Measurements from ENCODE around the gene C10orf105.

DNA sequence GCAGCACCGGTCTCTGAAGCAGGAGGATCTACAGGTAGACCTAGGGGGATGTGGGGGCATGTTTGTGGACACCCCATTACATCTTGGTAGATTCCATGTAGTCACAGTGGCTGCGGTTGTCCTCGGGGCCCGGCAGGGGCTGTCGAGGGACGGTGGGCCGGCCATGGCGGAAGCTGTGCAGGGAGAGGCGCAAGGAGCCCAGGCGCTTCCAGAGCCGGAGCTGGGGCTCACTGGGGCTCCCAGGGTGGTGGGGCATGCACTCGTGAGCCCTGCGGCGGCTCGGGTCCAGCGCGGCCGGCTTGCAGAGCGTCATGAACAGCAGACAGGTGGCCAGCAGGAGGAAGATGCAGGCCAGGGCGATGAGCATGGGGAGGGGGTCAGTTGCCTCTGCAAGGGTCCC is 3.7 kb downstream of the C10orf105 start:
- TF ChIP-seq GZF1 (CRISPR knock-in tag; IDR thresholded peaks at IDR 0.05) (no peak), EP300 (IDR thresholded peaks at IDR 0.05; ENCODE audit: low read depth in 2 of 2, low read length in 2 of 2) (no peak), EP300 (CRISPR knock-in tag; IDR thresholded peaks at IDR 0.05; ENCODE audit: borderline replicate concordance) (no peak), FOXJ3 (CRISPR knock-in tag; IDR thresholded peaks at IDR 0.05; ENCODE audit: borderline replicate concordance) (no peak), SP2 (CRISPR knock-in tag; IDR thresholded peaks at IDR 0.05) (no peak), TOE1 (CRISPR knock-in tag; IDR thresholded peaks at IDR 0.05) (no peak), ZZZ3 (CRISPR knock-in tag; IDR thresholded peaks at IDR 0.05; ENCODE audit: borderline replicate concordance) (no peak)
- TF ChIP-seq, protein P1, sequence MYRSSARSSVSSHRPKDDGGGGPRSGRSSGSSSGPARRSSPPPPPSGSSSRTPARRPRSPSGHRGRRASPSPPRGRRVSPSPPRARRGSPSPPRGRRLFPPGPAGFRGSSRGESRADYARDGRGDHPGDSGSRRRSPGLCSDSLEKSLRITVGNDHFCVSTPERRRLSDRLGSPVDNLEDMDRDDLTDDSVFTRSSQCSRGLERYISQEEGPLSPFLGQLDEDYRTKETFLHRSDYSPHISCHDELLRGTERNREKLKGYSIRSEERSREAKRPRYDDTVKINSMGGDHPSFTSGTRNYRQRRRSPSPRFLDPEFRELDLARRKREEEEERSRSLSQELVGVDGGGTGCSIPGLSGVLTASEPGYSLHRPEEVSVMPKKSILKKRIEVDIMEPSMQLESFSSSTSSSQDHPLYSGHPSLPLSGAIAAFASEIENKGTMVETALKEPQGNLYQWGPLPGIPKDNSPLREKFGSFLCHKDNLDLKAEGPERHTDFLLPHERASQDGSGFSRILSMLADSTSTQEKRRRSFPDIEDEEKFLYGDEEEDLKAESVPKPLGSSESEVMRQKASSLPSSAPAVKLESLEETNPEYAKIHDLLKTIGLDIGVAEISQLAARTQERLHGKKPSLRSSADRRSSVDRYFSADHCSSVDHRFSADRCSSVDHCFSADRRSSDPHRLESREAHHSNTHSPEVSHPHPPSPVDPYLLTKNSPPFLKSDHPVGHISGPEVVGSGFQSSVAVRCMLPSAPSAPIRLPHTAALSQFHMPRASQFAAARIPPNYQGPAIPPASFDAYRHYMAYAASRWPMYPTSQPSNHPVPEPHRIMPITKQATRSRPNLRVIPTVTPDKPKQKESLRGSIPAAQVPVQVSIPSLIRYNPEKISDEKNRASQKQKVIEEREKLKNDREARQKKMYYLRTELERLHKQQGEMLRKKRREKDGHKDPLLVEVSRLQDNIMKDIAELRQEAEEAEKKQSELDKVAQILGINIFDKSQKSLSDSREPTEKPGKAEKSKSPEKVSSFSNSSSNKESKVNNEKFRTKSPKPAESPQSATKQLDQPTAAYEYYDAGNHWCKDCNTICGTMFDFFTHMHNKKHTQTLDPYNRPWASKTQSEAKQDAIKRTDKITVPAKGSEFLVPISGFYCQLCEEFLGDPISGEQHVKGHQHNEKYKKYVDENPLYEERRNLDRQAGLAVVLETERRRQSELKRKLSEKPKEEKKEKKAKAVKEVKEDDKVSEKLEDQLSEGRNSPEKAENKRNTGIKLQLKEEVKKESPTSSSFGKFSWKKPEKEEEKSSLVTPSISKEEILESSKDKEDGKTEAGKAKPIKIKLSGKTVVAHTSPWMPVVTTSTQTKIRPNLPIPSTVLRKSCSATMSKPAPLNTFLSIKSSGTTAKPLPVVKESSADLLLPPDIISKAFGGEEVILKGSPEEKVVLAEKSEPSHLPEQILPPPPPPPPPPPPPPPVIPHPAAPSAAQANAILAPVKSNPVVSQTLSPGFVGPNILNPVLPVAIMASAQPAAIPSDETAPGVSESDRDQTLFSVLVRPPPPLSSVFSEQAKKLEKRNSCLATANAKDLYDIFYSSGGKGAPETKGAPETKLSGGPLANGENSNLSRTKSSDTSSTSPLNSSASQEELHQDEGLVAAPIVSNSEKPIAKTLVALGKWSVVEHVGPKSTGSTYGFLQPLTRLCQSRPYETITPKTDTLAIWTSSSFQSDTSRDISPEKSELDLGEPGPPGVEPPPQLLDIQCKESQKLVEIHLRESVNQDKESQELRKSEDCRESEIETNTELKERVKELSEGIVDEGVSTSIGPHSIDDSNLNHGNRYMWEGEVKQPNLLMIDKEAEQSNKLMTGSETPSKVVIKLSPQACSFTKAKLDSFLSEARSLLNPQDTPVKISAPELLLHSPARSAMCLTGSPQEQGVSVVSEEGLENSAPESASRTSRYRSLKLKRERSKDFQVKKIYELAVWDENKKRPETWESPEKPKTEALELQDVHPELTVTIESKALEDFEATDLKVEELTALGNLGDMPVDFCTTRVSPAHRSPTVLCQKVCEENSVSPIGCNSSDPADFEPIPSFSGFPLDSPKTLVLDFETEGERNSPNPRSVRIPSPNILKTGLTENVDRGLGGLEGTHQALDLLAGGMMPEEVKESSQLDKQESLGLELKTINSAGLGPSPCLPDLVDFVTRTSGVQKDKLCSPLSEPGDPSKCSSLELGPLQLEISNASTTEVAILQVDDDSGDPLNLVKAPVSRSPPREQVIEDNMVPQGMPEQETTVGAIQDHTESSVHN (CRISPR knock-in tag; IDR thresholded peaks at IDR 0.05): no peak
- TF ChIP-seq, protein P2, sequence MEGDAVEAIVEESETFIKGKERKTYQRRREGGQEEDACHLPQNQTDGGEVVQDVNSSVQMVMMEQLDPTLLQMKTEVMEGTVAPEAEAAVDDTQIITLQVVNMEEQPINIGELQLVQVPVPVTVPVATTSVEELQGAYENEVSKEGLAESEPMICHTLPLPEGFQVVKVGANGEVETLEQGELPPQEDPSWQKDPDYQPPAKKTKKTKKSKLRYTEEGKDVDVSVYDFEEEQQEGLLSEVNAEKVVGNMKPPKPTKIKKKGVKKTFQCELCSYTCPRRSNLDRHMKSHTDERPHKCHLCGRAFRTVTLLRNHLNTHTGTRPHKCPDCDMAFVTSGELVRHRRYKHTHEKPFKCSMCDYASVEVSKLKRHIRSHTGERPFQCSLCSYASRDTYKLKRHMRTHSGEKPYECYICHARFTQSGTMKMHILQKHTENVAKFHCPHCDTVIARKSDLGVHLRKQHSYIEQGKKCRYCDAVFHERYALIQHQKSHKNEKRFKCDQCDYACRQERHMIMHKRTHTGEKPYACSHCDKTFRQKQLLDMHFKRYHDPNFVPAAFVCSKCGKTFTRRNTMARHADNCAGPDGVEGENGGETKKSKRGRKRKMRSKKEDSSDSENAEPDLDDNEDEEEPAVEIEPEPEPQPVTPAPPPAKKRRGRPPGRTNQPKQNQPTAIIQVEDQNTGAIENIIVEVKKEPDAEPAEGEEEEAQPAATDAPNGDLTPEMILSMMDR (CRISPR knock-in tag; IDR thresholded peaks at IDR 0.05): no peak
